ENCODE results near the gene S100A3.

The S100A3 gene

GRCh38 chr1:153507926-153508583, 41.0 kb downstream of the S100A3 start:
- DNase-seq, result no peak

GRCh38 chr1:153506831-153507413, 42.1 kb downstream of the S100A3 start:
- DNase-seq, result no peak

GRCh38 chr1:153506386-153506785, 42.7 kb downstream of the S100A3 start:
- no peak for DNase-seq

GRCh38 chr1:153505576-153505975, 43.5 kb downstream of the S100A3 start:
- no peak for DNase-seq

GRCh38 chr1:153503766-153504165, 45.3 kb downstream of the S100A3 start:
- no peak for DNase-seq

- DNase-seq, result no peak
Measured at GRCh38 chr1:153498746-153499145, 50.3 kb downstream of the S100A3 start.

All from MV-4-11 (cell line).